ENCODE data around the gene EBP.
A peak's percentile ranks its signal among the peaks of the same experiment; 100 is the strongest.

The EBP gene

DNA sequence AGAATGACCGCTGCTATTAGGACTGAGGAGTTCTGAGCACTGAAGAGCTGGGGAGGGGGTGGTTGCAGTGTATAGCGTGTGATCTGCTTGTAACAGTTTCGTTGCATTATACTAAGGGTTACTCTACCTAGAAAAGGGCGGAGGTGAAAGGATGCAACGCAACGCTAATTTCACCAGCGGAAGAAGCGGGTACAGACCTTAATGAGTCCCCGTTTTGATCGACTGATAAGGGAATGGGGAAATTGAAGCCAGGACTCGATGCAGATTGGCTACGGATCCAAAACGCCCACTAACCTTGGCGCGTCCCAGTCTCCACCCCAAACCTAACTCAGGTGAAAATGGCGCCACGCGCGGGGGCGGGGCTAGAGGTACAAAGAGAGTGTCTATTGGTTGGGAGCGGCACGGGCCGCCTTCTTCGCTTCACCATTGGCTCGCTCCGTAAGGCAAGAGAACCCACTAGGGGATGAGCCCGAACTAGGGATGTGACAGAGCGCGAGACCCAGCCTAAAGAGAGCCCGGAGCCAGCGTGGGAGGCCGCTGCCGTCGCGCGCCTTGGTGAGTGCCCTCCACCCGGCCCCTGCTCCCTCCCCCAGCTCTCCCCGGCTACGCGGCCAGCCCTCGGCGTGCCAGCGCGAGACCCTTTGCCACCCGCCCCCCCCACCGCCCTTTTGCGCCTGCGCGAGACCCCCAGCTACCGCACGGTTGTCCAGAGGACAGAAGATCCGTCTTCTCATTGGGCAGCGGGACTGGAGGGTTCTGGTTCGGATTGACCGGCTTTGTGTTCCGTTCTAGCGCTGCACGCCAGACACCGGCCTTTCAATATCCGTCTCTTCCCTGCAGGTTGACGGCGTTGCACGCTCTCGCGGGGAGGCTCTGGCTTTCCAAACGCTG, at the start of gene EBP:
Gene EBP, plus strand, starts transcription at position 456 of the 891 bp plus-strand sequence. CDS start 1,964 bp downstream, outside the sequence.
- peak; percentile 83 for DNase-seq (ENCODE audit: low spot score)

- no peak for DNase-seq (ENCODE audit: low spot score)
These were observed 49.4 kb upstream of the EBP start for GRCh38 chrX:48472225-48472624.

- DNase-seq (ENCODE audit: low spot score) = no peak
These were observed 48.5 kb upstream of the EBP start for GRCh38 chrX:48472851-48473703.

DNA sequence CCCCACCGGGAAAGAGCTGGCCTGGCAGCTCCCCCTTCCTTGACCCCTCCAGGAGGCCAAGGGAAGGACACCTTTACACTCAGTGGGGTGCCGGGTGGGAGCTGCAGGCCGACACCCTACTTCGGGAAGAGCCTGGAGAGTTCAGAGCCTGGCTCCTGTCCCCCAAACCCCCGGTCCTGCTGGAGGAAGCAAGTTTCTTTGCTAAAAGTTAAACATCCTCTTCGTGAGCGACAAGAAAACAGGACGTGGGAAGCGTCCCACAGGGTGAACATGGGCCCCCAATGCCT, 48.0 kb upstream of the EBP start:
- DNase-seq (ENCODE audit: low spot score) = no peak

DNA sequence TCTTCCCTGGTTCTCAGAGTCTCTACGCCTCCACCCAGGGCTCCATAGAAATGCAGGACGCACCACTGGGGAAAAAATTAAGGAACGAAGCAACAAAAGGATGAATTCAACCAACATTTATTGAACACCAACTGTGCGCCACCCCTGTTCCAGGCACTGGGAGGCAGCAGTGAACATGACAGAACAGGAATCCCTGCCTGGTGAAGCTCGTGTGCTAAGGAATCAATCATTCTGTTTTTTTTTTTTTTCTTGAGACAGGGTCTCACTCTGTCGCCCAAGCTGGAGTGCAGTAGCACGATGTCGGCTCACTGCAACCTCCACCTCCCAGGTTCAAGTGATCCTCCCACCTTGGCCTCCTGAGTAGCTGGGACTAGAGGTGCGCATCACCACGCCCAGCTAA, 47.5 kb upstream of the EBP start:
- DNase-seq (ENCODE audit: low spot score) = no peak

GRCh38 chrX:48474581-48474980, 47.0 kb upstream of the EBP start:
- DNase-seq (ENCODE audit: low spot score) = no peak

- no peak for DNase-seq (ENCODE audit: low spot score)
These were observed 46.3 kb upstream of the EBP start for GRCh38 chrX:48475296-48475695.

DNA sequence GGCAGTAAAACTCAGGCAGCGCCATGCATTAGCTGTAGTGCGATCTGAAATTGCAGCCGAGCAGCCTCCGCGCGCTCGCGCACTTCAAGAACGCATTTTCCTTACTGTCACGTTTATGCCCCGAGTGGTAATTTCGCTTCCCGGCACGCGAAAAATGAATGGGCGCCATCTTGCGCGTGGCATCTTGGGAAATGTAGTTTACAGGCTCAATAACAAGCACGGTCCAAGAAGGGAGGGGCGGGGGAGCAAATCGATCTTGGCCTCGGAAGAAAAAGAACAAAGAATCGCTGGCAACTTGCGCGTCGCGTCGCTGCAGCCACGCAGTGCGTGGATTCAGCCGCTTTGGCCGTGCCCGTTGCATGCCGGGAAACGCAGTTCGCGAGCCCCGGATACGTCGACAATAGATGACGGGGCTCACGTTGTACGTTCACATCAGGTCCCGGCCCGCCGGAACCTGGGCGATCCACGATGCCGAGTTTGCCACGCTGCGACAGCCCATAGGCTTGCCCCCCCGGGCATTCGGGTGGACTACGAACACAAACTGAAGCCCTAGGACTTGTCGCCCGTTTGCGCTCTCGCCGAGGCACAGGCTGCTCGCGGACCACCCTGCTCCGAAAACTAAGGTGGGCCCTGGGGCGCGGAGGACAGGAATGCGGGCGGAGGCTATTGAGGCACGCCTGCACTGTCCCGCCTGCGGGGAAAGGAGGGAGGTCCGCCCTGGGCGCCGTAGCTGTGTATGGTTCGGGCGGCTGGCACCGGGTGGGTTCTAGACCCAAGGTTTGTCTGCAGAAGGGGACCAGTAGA, 45.6 kb upstream of the EBP start, which contains the start of gene FTSJ1:
Gene FTSJ1, plus strand, starts transcription at position 426 of the 804 bp plus-strand sequence. CDS start 1,849 bp downstream, outside the sequence.
- peak; percentile 73 for DNase-seq (ENCODE audit: low spot score)

DNA sequence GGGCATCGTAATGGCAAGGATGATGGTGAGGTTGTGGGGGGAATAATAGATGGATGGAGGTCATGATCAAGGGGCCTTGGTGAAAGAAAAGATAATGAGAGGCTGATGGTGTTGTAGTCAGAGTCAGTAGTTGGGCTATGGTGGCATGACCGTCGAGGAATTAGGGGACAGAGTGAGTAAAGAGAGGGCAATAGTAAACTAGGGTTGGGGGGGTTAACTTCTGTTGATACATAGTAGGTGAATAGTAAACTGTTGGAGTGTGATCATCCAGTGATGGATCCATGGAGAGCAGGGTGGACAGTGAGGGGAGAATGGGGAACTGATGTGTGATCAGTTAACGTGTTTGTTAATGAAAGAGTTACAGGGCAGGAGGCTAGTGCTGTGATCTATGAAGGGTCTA, 44.7 kb upstream of the EBP start:
- DNase-seq (ENCODE audit: low spot score) = no peak

- DNase-seq (ENCODE audit: low spot score) = no peak
These were observed 43.5 kb upstream of the EBP start for GRCh38 chrX:48477960-48478755.

DNA sequence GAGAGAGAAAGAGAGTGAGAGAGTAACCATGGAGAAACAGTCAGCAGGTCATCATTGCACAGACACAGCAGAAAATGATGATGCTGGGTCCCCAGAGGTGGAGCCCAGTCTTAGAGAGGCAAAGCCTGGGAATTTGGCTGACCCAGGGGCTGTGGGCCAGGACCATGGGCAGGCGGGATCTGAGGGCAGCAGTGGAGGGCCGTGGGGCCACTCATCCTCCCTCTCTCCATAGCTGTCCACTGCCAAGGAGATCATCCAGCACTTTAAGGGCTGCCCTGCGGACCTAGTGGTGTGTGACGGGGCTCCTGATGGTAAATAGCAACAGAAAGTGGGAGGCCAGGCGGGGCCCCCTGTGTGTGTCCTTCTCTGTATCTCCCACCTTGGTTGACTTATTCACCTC, 42.8 kb upstream of the EBP start:
- no peak for DNase-seq (ENCODE audit: low spot score)

DNA sequence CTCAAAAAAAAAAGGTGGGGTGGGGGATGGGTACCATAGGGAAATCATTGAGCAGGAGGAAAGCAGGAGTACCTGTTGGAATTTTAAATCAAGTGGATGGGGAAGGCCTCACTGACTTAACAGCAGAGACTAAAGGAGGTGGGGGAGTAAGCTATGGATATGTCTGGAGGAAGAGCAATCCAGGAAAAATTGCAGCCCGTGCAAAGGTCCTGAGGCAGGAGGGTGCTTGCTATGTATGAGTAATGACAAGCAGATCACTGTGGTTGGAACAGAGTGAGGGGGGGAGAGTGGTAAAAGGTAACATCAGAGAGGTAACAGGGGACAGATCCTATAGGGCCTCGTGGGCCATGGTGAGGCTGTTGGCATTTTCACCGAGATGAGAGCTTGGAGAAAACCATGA, 41.5 kb upstream of the EBP start:
- DNase-seq (ENCODE audit: low spot score) = no peak

DNA sequence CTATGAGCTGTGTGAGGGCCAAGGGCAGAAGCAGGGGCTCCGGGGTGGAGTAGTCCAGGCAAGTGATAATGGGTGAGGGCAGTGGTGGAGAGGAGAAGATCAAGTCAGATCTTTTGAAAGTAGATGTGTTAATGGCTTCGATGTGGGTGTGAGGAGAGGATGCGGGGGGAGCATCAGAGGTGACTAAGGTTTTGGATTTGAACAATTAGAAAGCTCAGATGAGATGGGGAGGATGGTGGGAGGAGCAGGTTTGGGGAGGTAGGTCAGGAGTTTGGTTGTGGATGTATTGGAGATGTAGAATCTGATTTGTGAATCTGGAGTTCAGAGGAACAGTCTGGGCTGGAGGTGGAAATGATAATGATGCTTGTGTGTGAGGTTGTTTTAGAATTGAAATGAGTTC, 41.0 kb upstream of the EBP start:
- no peak for DNase-seq (ENCODE audit: low spot score)

GRCh38 chrX:48482526-48482925, 39.1 kb upstream of the EBP start:
- DNase-seq (ENCODE audit: low spot score) = no peak

DNA sequence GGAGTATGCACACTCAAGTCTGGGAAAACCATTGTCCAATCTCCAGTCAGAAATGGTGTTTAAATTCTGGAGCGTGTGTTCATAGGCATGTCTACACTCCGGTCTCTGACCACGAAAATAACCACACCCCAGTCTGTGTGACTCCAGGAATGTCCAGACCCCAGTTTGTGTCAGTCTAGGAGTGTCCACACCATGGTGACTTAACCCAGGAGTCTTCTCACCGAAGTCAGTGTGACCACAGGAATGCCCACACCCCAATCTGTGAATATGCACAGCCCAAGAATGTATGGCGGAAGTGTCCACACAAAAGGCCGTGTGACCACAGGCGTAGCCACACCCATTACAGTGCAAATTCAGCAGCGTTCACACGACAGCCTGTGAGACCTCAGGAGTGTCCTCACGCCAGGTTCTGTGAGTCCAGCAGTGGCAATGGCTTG, 34.2 kb upstream of the EBP start:
- DNase-seq (ENCODE audit: low spot score) = no peak

DNA sequence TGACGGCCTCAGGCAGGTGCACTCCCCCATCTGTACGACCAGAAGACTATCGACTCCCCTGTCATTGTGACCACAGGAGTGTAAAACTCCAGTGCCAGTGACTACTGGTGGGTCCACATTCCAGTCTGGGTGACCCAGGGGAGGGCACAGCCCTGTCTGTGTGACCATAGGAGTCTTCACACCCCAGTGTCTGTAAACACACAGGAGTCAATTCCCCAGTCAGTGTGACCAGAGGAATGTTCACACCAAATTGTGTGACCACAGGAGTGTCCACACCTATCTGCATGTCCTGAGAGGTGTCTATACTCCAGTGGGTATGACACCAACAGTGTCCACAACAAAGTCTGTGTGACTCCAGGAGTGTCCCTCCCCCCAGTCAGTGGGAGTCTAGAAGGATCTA, 33.6 kb upstream of the EBP start:
- no peak for DNase-seq (ENCODE audit: low spot score)

GRCh38 chrX:48489296-48489695, 32.3 kb upstream of the EBP start:
- no peak for DNase-seq (ENCODE audit: low spot score)

DNA sequence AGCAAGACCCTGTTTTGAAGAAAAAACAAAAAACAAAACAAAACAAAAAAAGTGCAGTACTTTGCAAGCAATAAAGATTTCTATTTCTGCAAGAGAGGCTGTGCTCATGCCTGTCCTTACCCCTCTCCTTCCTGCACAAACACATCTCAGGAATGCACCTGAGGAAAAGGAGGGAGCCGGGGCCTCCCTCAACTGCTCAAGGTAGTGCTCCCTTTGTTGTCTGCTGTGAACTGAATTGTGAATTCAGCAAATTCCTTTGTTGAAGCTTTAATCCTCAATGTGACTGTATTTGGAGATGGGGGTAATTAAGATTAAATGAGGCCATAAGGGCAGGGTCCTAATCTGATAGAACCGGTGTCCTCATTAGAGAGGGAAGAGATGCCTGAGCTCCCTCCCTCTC, 31.7 kb upstream of the EBP start:
- DNase-seq (ENCODE audit: low spot score) = no peak

GRCh38 chrX:48490661-48491060, 30.9 kb upstream of the EBP start:
- DNase-seq (ENCODE audit: low spot score) = no peak

- no peak for DNase-seq (ENCODE audit: low spot score)
These were observed 29.8 kb upstream of the EBP start for GRCh38 chrX:48491809-48492208.

- DNase-seq (ENCODE audit: low spot score) = no peak
These were observed 29.2 kb upstream of the EBP start for GRCh38 chrX:48492293-48492910.
